GM18870 (cell line): ENCODE results near the gene FAM221B.

Experiments used
- ATAC-seq: cut with Tn5 transposase; IDR thresholded peaks from one replicate; pipeline ENCODE4 v1.9.1; 2021; ENCODE audit warnings: moderate library complexity; ENCODE audit not compliant: unreplicated experiment

Gene FAM221B

GRCh38 chr9:35847792-35848572 is 19.4 kb upstream of the FAM221B start:
- peak; percentile 93 for ATAC-seq

DNA sequence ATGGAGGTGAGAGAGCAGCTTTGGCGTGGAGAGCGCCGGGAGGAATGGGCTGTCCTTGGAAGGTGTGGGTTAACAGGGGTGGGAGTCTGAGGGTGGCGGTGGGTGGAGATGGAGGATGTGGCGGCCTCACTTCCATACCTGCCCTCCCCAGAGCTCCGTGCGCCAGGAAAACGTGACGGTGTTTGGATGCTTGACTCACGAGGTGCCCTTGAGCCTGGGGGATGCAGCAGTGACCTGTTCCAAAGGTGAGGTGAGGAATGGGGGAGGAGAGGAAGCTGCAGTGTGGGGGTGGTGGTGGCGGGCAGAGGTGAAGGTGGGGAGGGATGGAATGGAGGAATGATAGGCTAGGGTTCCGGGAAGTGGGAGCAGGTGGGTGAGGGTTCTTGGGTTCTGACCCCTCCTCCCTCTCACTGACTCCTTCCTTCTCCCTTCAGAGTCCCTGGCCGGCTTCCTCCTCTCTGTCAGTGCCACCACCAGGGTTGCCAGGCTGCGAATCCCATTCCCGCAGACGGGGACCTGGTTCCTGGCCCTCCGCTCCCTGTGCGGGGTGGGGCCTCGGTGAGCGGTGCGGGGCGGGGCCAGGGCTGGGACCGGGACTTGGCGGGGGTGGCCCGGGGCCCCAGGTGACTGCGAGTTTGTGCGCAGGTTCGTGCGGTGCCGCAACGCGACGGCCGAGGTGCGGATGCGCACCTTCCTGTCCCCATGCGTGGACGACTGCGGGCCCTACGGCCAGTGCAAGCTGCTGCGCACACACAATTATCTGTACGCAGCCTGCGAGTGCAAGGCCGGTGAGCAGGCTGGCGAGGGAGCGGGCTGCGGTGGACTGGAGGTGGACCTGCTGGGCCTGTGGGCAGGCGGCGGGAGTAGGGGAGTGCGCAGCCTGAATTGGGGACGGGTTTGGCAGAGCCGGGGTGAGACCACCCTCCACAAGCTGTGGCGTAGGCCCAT is 17.6 kb upstream of the FAM221B start:
- no peak for ATAC-seq

DNA sequence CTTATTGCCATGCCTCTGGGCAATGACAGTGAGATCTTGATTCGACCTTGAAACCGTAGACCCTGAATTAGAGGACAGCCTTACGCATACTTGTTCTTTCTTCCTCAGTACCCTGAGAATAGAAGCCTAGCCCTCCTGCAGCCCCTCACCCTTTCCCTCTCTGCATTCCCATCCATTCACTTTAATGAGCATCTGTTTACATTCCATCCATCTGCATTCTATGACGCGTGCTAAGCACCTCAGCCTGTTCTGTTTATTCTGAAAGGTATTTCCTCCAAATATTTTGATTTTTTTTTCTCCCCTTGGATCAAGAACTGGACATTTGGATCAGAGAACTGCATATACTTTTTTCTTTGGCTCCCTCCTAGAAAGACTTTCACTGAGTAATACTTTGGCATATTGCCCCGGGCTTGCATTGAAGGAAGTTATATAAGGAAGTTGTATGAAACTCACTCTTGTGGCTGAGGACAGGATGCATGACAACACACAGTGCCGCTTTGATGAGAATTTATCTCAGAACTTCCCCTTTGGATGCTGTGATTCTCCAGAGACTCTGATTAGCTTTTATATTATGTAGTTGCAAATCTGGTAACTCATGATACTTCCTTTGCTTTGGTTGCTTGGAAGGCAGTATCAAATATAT is 16.2 kb upstream of the FAM221B start:
- no peak for ATAC-seq

DNA sequence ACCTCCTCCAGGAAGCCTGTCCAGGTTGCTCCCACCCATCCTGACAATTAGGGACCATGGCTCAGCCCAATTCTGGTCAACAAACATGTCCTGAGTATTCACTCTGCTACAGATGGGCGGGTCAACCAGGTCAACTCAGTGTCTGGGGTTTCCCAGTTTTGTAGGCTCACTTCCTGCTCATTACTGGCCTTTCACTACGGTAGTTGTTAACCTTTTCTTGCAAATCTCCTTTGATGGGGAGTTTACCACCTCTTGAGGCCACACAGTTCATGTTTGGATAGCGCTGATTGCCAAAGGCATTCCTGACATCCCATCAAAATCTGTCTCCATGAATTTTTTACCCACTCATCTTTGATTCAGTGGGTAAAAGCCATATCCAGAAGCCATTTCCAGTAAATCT is 14.3 kb upstream of the FAM221B start:
- peak; percentile 67 for ATAC-seq

DNA sequence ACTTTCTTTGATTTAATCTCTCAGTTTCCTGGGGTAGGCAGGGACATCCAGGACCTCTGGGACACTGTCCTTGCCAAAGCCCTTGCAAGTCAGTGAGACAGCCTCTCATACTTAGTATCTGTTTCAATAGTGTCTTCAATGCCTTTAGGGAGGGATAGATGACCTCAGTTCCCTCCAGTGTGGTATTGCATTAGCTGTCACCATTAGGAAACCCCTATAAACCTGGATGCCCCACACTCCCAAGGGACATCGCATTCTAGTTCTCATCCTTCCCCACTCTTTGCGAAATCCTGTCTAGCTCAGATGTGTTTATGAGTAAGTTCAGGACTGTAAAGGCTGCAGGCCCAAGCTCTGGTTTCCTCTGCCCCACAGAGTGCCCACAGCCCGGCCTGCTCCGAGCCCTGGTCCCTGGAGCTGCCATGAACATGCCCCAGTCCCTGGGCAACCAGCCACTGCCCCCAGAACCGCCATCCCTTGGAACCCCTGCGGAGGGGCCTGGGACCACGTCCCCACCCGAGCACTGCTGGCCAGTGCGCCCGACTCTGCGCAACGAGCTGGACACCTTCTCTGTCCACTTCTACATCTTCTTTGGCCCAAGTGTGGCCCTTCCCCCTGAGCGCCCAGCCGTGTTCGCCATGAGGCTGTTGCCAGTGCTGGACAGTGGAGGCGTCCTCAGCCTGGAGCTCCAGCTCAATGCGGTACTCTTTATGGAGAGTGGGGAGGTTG is 13.7 kb upstream of the FAM221B start:
- ATAC-seq: no peak

GRCh38 chr9:35841645-35841900 is 13.0 kb upstream of the FAM221B start:
- ATAC-seq: no peak

DNA sequence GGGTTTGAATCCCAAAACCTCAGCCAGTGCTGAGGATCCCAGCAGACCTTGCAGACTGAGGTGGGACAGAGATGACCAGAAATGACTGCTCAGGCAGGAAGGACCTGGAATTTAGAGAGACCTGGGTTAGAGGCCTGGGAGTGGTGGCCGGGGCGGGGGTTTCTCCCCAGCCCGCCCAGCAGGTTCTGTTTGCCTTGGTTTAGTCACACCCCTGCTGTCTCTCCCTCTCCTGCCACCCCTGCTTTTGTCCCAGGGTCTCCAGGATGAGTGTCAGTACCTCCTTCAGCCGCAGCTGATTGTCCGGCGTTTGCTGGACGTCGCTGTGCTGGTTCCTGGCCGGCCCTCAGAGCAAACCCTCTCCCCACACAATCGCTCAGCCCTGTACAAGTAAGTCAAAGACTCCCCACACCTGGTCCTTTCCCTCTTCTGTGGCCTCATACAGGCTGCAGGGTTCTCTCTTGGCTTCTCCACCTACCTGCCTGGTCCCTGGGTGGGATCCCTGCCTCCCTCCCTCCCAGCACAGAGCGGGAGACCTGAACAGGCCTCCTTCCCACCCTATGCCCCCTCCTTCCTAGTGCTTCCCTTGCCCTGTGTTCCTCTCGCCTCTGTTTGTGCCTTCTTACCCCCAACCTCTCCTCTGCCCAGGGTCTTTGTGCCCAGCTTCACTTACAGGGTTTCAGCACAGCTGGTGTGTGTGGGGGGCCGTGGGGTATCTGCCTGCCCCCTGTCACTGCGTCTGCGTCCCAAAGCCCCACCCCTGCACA is 12.5 kb upstream of the FAM221B start:
- no peak for ATAC-seq

DNA sequence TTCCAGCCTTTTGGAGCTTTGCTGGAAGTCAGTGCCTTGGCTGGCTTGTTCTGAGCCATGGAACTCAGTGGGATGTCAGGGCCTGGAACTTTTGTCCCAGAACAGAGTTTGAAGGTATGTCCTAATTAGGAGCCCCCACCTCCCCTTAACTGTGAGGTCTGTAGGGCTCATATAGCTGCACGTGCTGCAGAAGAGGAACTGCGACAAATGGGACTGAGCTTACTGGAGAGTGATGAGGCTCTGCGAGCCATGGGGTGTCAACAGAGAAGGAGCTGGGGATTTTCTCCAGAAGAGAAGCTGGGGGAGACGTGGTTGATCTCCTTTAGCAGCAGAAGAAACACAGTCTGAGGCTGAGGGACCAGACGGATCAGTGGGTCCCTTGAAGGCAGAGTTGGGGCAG is 11.4 kb upstream of the FAM221B start:
- no peak for ATAC-seq

- no peak for ATAC-seq
These were observed 8.1 kb upstream of the FAM221B start for GRCh38 chr9:35836595-35836994.

DNA sequence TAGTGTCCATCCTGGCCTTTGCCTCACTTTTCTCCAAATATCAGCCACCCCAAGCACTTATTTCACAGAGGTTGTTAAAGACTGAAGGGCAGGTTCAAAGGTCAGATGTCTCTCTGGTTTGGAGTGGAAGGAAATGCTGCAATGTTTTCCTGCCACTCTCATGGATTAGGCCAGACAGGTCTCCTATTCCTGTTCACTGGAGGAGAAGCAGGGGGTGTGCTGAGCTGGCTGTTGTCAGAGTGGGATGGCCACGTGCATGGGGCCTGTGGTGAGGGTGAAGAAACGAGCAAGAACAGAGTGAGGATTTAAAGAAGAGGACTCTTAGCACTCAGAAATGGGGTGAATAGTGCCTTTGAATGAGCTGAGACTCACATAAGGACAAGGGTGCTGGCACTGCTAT is 7.2 kb upstream of the FAM221B start:
- no peak for ATAC-seq

DNA sequence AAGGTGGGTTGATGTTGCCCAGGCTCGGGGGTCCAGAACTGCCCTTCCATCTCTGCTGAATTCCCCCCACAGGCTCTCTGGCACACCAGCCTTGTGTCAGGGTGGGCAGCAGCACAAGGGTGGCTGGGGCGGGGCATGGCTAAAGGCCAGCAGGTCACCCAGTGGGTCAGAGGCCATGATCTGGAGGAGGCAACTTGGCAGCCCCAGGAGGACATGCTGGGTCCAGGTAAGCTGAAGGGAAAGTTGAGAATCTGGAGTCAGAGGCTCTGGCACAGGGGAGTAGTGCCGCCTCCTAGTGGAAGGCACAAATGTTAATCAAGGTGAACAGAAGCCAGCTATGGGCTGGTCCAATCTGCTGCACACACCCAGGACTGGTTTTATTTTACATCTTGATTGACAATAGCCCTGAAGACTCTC is 6.7 kb upstream of the FAM221B start:
- no peak for ATAC-seq

DNA sequence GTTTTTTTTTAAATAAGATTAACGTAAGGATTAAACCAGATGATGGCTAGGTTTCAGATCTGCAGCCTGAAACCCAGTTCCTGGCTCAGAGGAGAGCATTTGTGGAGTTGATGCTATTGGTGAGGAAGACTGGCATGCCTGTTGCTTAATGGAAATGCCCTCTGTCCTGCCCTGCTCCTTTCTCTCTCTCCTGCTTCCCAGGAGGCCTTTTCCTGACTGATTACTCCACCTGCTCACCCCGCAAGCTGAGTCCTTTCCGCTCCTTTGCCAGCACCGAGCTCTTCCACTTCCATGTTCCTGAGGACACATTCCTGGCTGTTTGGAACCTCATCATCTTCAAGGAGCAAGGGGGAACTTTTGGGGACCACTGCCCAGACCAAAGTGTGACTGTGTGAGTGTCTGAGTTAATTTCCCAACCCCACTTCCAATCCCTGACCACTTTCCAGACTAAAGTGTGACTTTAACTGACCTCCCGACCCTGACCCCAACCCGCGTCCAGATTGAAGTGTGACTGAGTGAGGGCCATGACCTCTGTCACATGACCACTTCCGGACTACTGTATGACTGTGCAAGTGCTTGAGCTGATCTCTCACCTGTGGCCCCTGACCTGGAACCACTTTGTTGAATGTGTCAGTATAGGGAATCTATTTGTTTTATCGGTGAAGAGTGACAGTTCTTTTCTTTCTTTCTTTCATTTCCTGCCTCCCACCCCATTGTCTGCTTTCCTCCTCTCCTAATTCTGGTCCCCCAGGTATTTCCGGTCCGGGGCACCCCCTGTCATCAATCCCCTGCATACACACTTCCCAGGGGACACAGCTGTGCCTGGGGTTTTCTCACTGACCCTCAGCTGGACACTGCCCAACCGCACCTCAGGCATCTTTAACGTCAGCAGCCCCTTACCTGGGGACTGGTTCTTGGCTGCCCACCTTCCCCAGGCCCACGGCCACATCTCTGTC is 6.0 kb upstream of the FAM221B start:
- ATAC-seq: no peak

- ATAC-seq: no peak
These were observed 4.3 kb upstream of the FAM221B start for GRCh38 chr9:35832814-35833213.

GRCh38 chr9:35831040-35831439 is 2.5 kb upstream of the FAM221B start:
- ATAC-seq: no peak

- ATAC-seq: no peak
These were observed 1.2 kb upstream of the FAM221B start for GRCh38 chr9:35829764-35830096.

DNA sequence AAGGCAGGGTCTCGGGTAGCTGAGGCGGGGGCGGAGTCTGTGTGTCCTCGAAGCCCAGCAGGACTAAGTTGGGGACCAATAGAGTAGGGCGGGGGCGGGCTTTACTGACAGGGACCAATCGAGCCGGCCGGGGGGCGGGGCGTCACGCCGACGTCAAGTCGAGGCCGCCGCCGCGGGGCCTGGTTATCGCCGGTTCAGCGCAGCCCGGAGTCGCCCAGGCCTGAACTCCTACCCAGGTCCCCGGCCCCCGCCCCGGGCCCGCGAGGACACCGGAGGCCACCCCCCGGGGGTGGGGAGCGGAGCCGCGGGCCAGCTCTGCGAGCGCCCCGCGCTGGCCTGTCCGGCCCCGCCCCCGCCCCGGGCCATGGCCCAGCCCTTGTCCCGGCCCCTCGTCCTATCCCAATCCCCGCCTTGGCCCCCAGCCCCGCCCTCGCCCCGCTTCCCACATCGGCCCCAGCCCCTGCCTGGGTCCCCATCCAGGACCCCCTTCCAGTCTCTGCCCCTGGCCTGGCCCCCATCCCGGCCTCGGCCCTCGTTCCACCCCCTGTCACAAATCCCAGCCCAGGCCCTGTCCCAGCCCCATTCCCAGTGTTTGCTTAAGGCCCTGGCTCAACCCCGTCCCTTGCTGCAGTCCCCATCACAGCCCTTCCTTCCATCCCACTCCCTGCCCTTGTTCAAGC is 692 bp upstream of the FAM221B start, which contains the start of gene TMEM8B:
Gene TMEM8B, plus strand, starts transcription at position 145 of the 680 bp plus-strand sequence. Its CDS starts 220 bp downstream, at position 365.
- no peak for ATAC-seq

DNA sequence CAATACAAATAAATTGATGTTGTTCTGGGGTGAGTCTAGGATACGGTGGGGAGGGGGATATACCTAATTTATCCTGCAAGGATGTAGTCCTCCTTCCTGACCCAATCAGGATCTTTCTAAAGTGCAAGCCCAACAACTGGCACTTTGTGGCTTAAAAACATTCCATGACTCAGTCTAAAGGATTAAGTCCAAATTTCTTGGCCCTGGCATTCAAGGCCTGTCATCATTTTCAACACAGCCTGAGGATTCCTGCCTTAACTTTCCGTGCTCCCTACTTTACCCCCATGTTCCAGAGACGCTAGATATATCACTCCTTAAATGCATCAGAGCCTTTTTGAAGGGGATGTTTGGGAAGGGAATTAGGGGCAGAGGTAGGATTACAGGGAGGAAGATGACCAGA is 1.0 kb downstream of the FAM221B start:
- no peak for ATAC-seq

DNA sequence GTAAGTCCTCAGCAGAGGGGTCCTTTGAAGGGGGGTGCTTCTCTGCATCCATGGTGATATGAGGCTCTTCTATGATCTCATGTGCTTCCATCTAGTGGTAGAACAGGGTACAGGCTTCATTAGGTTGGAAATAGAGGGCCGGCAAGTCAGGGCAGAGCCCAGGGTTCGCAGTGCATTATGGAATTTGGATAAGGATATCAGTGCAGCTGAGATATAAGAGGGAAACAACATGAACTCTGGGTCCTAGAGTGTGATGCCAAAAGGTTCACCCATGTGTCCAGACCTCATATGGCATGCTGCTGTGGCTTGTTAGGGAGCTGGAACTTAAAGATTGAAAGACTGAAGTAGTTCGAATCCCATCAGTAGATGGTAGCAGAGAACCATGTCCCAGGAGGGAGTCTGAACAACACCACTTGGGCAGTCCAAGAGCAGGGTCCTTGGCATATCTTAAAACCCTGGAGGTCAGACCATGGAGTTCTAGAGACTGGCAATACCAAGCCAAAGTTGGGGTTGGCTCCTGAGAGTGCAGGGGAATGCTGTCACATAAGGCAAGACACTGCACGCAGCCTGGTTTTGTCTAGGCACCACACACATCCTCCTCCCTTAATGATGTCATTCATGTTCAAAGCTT is 2.3 kb downstream of the FAM221B start:
- peak; percentile 61 for ATAC-seq
